ENCODE results near the gene GALNT14. TPM values are rescaled to one million over a fixed set of nuclear protein-coding genes. Genes with fewer than 3 reads are reported as not detected.

The GALNT14 gene
- total and polyA plus RNA-seq, 4 donors: 0.85 to 2.8 (median 2.4) TPM

- no peak overlapping the region for H3K27ac ChIP-seq (ENCODE audit: low read depth in 1 of 2, low read length in 1 of 2)
- H3K36me3 ChIP-seq (ENCODE audit: control insufficient read depth in 4 of 4, insufficient read depth in 4 of 4, low read length in 4 of 4): no peaks in the 10 kb centered on the region
- H3K4me1 ChIP-seq (ENCODE audit: control insufficient read depth in 5 of 5, insufficient read depth in 5 of 5, low read length in 5 of 5): no peaks in the 10 kb centered on the region
- no peak for DNase-seq
- no peak for ATAC-seq (ENCODE audit: insufficient read depth, low FRiP score)
- no peak overlapping the region for H3K9ac ChIP-seq (ENCODE audit: insufficient read depth in 1 of 2, low read length in 2 of 2)
- no peak overlapping the region for H3K4me3 ChIP-seq
- no peak for TF ChIP-seq CTCF (IDR thresholded peaks at IDR 0.05; ENCODE audit: control extremely low read depth, extremely low read depth)
- peaks cover 0 to 1% (median 0%) of the 10 kb centered on the region in 4 donors for H3K9me3 ChIP-seq (ENCODE audit: control insufficient read depth in 4 of 4, insufficient read depth in 3 of 4, low read length in 3 of 4)
- 95 to 96% methylated on average over 10 of the region's 10 CpGs for WGBS, 2 donors
- no peaks in the 10 kb centered on the region for H3K27me3 ChIP-seq (ENCODE audit: control insufficient read depth in 3 of 3, insufficient read depth in 3 of 3, low read length in 2 of 3)
Observed at GRCh38 chr2:30960213-30960612, 178.0 kb downstream of the GALNT14 start.

GRCh38 chr2:30959653-30960052 lies 178.6 kb downstream of the GALNT14 start:
- WGBS, 2 donors: 92 to 98% methylated on average over 3 of the region's 3 CpGs
- DNase-seq (no peak), ATAC-seq (ENCODE audit: insufficient read depth, low FRiP score) (no peak)
- Histone ChIP-seq H3K36me3 (ENCODE audit: control insufficient read depth in 4 of 4, insufficient read depth in 4 of 4, low read length in 4 of 4) (no peaks in the 10 kb centered on the region), H3K9me3 (ENCODE audit: control insufficient read depth in 4 of 4, insufficient read depth in 3 of 4, low read length in 3 of 4) (no peaks in the 10 kb centered on the region), H3K27me3 (ENCODE audit: control insufficient read depth in 3 of 3, insufficient read depth in 3 of 3, low read length in 2 of 3) (no peaks in the 10 kb centered on the region), H3K9ac (ENCODE audit: insufficient read depth in 1 of 2, low read length in 2 of 2) (no peak overlapping the region), H3K4me1 (ENCODE audit: control insufficient read depth in 5 of 5, insufficient read depth in 5 of 5, low read length in 5 of 5) (no peaks in the 10 kb centered on the region), H3K27ac (ENCODE audit: low read depth in 1 of 2, low read length in 1 of 2) (no peak overlapping the region), H3K4me3 (no peak overlapping the region)
- TF ChIP-seq CTCF (IDR thresholded peaks at IDR 0.05; ENCODE audit: control extremely low read depth, extremely low read depth): no peak

DNA sequence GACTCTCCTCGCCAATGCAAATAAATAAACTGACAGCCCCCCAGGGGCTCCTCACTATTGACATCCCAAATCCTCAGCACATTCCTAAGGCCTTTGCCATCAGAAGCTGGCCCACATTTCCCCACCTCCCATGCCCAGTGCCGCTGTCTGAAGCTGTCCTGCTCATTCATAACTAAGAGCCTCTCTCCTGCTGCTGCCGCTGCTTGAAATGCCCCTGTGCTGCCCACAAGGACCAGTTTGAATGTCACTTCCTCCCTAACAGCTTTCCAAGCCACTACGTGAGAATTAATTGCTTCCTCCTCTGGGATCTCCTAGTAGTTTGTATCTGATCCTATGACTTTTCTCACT lies 179.3 kb downstream of the GALNT14 start:
- Histone ChIP-seq H3K36me3 (ENCODE audit: control insufficient read depth in 4 of 4, insufficient read depth in 4 of 4, low read length in 4 of 4) (no peaks in the 10 kb centered on the region), H3K27ac (ENCODE audit: low read depth in 1 of 2, low read length in 1 of 2) (no peak overlapping the region), H3K4me1 (ENCODE audit: control insufficient read depth in 5 of 5, insufficient read depth in 5 of 5, low read length in 5 of 5) (no peaks in the 10 kb centered on the region), H3K9ac (ENCODE audit: insufficient read depth in 1 of 2, low read length in 2 of 2) (no peak overlapping the region), H3K9me3 (ENCODE audit: control insufficient read depth in 4 of 4, insufficient read depth in 3 of 4, low read length in 3 of 4) (no peaks in the 10 kb centered on the region), H3K4me3 (no peak overlapping the region), H3K27me3 (ENCODE audit: control insufficient read depth in 3 of 3, insufficient read depth in 3 of 3, low read length in 2 of 3) (no peaks in the 10 kb centered on the region)
- DNase-seq: no peak
- ATAC-seq (ENCODE audit: insufficient read depth, low FRiP score): no peak
- 45 to 55% methylated on average over 4 of the region's 4 CpGs for WGBS, 2 donors
- no peak for TF ChIP-seq CTCF (IDR thresholded peaks at IDR 0.05; ENCODE audit: control extremely low read depth, extremely low read depth)

- TF ChIP-seq CTCF (IDR thresholded peaks at IDR 0.05; ENCODE audit: control extremely low read depth, extremely low read depth): no peak
- no peaks in the 10 kb centered on the region for H3K4me1 ChIP-seq (ENCODE audit: control insufficient read depth in 5 of 5, insufficient read depth in 5 of 5, low read length in 5 of 5)
- H3K9me3 ChIP-seq (ENCODE audit: control insufficient read depth in 4 of 4, insufficient read depth in 3 of 4, low read length in 3 of 4): no peaks in the 10 kb centered on the region
- H3K9ac ChIP-seq (ENCODE audit: insufficient read depth in 1 of 2, low read length in 2 of 2): no peak overlapping the region
- DNase-seq (no peak), ATAC-seq (ENCODE audit: insufficient read depth, low FRiP score) (no peak)
- H3K27me3 ChIP-seq (ENCODE audit: control insufficient read depth in 3 of 3, insufficient read depth in 3 of 3, low read length in 2 of 3): no peaks in the 10 kb centered on the region
- no peaks in the 10 kb centered on the region for H3K36me3 ChIP-seq (ENCODE audit: control insufficient read depth in 4 of 4, insufficient read depth in 4 of 4, low read length in 4 of 4)
- 89 to 93% methylated on average over 15 of the region's 15 CpGs for WGBS, 2 donors
- H3K4me3 ChIP-seq: no peak overlapping the region
- H3K27ac ChIP-seq (ENCODE audit: low read depth in 1 of 2, low read length in 1 of 2): no peak overlapping the region
Observed at GRCh38 chr2:30958193-30958917, 179.9 kb downstream of the GALNT14 start.
